Neutrophil (primary cell): ENCODE results near the gene PPFIBP2.

Source experiments
- H3K27ac ChIP-seq: fragments of 200-600 bp; sonication (generic); 2 replicates; pipeline ENCODE4 v1.5.1; 2016; ENCODE audit warnings: mild to moderate bottlenecking, moderate library complexity
- H3K27me3 ChIP-seq: fragments of 200-600 bp; sonication (generic); 2 replicates; pipeline ENCODE4 v1.6.0; 2016; ENCODE audit warnings: mild to moderate bottlenecking
- H3K36me3 ChIP-seq: fragments of 200-600 bp; sonication (generic); 2 replicates; pipeline ENCODE4 v1.5.1; 2017
- H3K4me1 ChIP-seq, 2 experiments: fragments of 200-600 bp in 1 of 2; sonication (generic) in 1 of 2; 1 replicate in 1 of 2; 2 replicates in 1 of 2; pipeline versions ENCODE4 v1.5.1 to v1.6.1; 2013 to 2016; ENCODE audit warnings: low read depth in 1 of 2, low read length in 1 of 2, mild to moderate bottlenecking in 1 of 2, moderate library complexity in 1 of 2; ENCODE audit not compliant: control insufficient read depth in 1 of 2, insufficient read depth in 1 of 2
- H3K4me3 ChIP-seq, 2 experiments: fragments of 200-600 bp in 1 of 2; sonication (generic) in 1 of 2; 1 replicate in 1 of 2; 2 replicates in 1 of 2; pipeline ENCODE4 v1.5.1; 2013 to 2016; ENCODE audit warnings: low read depth in 1 of 2, low read length in 1 of 2, mild to moderate bottlenecking in 1 of 2, moderate library complexity in 1 of 2
- H3K9me3 ChIP-seq: fragments of 200-600 bp; sonication (generic); 2 replicates; pipeline ENCODE4 v1.5.1; 2016
- CTCF ChIP-seq: fragments of 200-600 bp; sonication (generic); IDR thresholded peaks from 2 replicates; pipeline ENCODE4 v1.5.1; 2016; ENCODE audit warnings: antibody characterized with exemption

The PPFIBP2 gene

GRCh38 chr11:7546324-7546791 lies 32.6 kb downstream of the PPFIBP2 start:
- Histone ChIP-seq H3K9me3 (no peaks in the 10 kb centered on the region), H3K4me3 (no peak overlapping the region), H3K27ac (no peak overlapping the region), H3K27me3 (no peaks in the 10 kb centered on the region), H3K4me1 (no peaks in the 10 kb centered on the region), H3K36me3 (no peaks in the 10 kb centered on the region)
- TF ChIP-seq CTCF = no peak

DNA sequence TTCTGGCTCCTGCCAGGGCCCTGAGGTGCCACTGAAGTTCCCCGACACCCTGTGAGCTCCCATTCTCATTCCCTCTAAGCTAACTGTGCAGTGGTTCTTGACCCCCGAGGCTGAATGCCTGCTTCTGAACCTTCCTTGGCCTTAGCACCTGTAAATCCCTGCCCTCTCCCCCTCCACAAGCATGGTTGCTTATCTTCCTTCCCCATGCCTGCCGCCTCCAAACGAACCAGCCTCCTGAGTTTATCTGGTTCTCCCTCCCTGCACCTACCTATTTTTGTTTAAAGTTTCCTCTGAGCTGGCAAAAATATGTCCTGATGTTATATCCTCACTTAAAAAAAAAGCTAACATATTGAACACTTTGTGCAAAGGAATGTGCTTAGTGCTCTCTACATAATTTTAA lies 33.9 kb downstream of the PPFIBP2 start:
- no peak overlapping the region for H3K27ac ChIP-seq
- no peaks in the 10 kb centered on the region for H3K27me3 ChIP-seq
- H3K4me1 ChIP-seq = no peaks in the 10 kb centered on the region
- H3K36me3 ChIP-seq = no peaks in the 10 kb centered on the region
- H3K9me3 ChIP-seq = no peaks in the 10 kb centered on the region
- no peak for TF ChIP-seq CTCF
- no peak overlapping the region for H3K4me3 ChIP-seq

- no peak for TF ChIP-seq CTCF
- H3K36me3 ChIP-seq = no peaks in the 10 kb centered on the region
- no peak overlapping the region for H3K27ac ChIP-seq
- no peaks in the 10 kb centered on the region for H3K27me3 ChIP-seq
- no peaks in the 10 kb centered on the region for H3K4me1 ChIP-seq
- no peak overlapping the region for H3K4me3 ChIP-seq
- H3K9me3 ChIP-seq = no peaks in the 10 kb centered on the region
Measured at GRCh38 chr11:7548659-7549274, 35.0 kb downstream of the PPFIBP2 start.

DNA sequence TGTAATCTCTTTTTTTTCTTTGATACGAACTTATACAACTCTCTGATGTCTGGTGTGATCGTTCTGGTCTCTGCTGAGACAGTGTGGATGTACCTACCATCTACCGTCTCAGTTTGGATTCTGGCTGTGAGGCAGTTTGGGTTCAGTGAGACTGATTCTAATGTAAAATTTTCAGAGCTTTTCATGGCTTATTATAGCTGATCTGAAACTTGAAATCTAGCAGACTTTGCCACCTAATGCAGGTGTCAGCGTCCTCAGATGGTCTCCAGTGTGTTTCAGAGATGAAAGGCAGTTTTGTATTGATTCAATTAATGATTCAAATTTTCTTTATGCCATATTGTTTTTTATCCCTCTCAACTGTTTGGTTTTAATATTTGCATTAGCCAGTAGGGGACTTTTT lies 35.9 kb downstream of the PPFIBP2 start:
- H3K9me3 ChIP-seq = no peaks in the 10 kb centered on the region
- TF ChIP-seq CTCF = no peak
- no peaks in the 10 kb centered on the region for H3K36me3 ChIP-seq
- H3K27me3 ChIP-seq = no peaks in the 10 kb centered on the region
- no peak overlapping the region for H3K4me3 ChIP-seq
- no peaks in the 10 kb centered on the region for H3K4me1 ChIP-seq
- no peak overlapping the region for H3K27ac ChIP-seq

DNA sequence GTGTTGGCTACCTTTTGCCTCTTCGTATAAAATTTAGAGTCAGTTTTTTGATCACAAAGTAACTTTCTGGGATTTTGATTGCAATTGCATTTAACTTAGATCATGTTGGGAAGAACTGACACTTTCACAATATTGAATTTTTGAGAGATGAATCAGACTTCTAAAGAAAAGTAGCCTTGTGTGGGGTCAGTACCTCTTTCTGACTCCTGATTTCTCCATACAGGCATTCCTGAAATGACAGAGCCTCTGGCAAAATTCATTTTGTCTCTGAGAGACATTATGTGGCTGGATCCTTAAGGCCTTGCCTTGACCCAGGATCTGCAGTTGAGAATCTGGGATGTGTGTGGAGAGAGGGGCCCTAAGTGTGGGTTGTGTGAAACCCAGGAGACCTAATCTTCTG lies 37.8 kb downstream of the PPFIBP2 start:
- Histone ChIP-seq H3K9me3 (no peaks in the 10 kb centered on the region), H3K27ac (no peak overlapping the region), H3K36me3 (no peaks in the 10 kb centered on the region), H3K4me3 (no peak overlapping the region), H3K4me1 (no peaks in the 10 kb centered on the region), H3K27me3 (peaks cover 12% of the 10 kb centered on the region)
- TF ChIP-seq CTCF = no peak
